ENCODE results near the gene PRKAR2B. TPM values are rescaled to one million over a fixed set of nuclear protein-coding genes. Genes with fewer than 3 reads are reported as not detected.

The PRKAR2B gene
- total RNA-seq, 1 donor from 2014 or later: 14.6 TPM

GRCh38 chr7:107103369-107103768 lies 58.9 kb downstream of the PRKAR2B start:
- no peak overlapping the region for H3K27ac Mint-ChIP-seq (ENCODE audit: unreplicated experiment)

GRCh38 chr7:107104801-107105200 lies 60.3 kb downstream of the PRKAR2B start:
- Mint-ChIP-seq H3K27ac (ENCODE audit: unreplicated experiment) (no peak overlapping the region), H3K4me1 (ENCODE audit: low read depth, unreplicated experiment) (no peaks in the 10 kb centered on the region), H3K4me3 (ENCODE audit: unreplicated experiment) (no peak overlapping the region), H3K27me3 (ENCODE audit: unreplicated experiment) (peaks cover 1% of the 10 kb centered on the region), H3K36me3 (ENCODE audit: unreplicated experiment) (peaks cover 8% of the 10 kb centered on the region), H3K9me3 (ENCODE audit: unreplicated experiment) (peaks cover 5% of the 10 kb centered on the region)
- no peak for TF ChIP-seq CTCF (IDR thresholded peaks at IDR 0.05; ENCODE audit: partially characterized antibody, unreplicated experiment)
- no peak for DNase-seq

More at GRCh38 chr7:107103369-107103768, 58.9 kb downstream of the PRKAR2B start:
- DNase-seq: no peak
- no peaks in the 10 kb centered on the region for H3K4me1 Mint-ChIP-seq (ENCODE audit: low read depth, unreplicated experiment)
- H3K9me3 Mint-ChIP-seq (ENCODE audit: unreplicated experiment): peaks cover 7% of the 10 kb centered on the region
- no peak for TF ChIP-seq CTCF (IDR thresholded peaks at IDR 0.05; ENCODE audit: partially characterized antibody, unreplicated experiment)
- H3K27me3 Mint-ChIP-seq (ENCODE audit: unreplicated experiment): peaks cover 1% of the 10 kb centered on the region
- no peak overlapping the region for H3K4me3 Mint-ChIP-seq (ENCODE audit: unreplicated experiment)
- peaks cover 13% of the 10 kb centered on the region for H3K36me3 Mint-ChIP-seq (ENCODE audit: unreplicated experiment)

- no peaks in the 10 kb centered on the region for H3K9me3 Mint-ChIP-seq (ENCODE audit: unreplicated experiment)
- no peaks in the 10 kb centered on the region for H3K4me1 Mint-ChIP-seq (ENCODE audit: low read depth, unreplicated experiment)
- TF ChIP-seq CTCF (IDR thresholded peaks at IDR 0.05; ENCODE audit: partially characterized antibody, unreplicated experiment): no peak
- no peak overlapping the region for H3K27ac Mint-ChIP-seq (ENCODE audit: unreplicated experiment)
- DNase-seq: no peak
- H3K4me3 Mint-ChIP-seq (ENCODE audit: unreplicated experiment): no peak overlapping the region
- no peaks in the 10 kb centered on the region for H3K36me3 Mint-ChIP-seq (ENCODE audit: unreplicated experiment)
- peaks cover 1% of the 10 kb centered on the region for H3K27me3 Mint-ChIP-seq (ENCODE audit: unreplicated experiment)
Measured at GRCh38 chr7:107105591-107106245, 61.2 kb downstream of the PRKAR2B start.

GRCh38 chr7:107108793-107109371 lies 64.4 kb downstream of the PRKAR2B start:
- Mint-ChIP-seq H3K9me3 (ENCODE audit: unreplicated experiment) (no peaks in the 10 kb centered on the region), H3K27ac (ENCODE audit: unreplicated experiment) (no peak overlapping the region), H3K36me3 (ENCODE audit: unreplicated experiment) (no peaks in the 10 kb centered on the region), H3K4me1 (ENCODE audit: low read depth, unreplicated experiment) (no peaks in the 10 kb centered on the region), H3K4me3 (ENCODE audit: unreplicated experiment) (no peak overlapping the region), H3K27me3 (ENCODE audit: unreplicated experiment) (peaks cover 1% of the 10 kb centered on the region)
- DNase-seq: no peak
- TF ChIP-seq CTCF (IDR thresholded peaks at IDR 0.05; ENCODE audit: partially characterized antibody, unreplicated experiment): no peak

GRCh38 chr7:107109955-107110354 lies 65.5 kb downstream of the PRKAR2B start:
- no peaks in the 10 kb centered on the region for H3K9me3 Mint-ChIP-seq (ENCODE audit: unreplicated experiment)
- H3K4me1 Mint-ChIP-seq (ENCODE audit: low read depth, unreplicated experiment): no peaks in the 10 kb centered on the region
- no peaks in the 10 kb centered on the region for H3K36me3 Mint-ChIP-seq (ENCODE audit: unreplicated experiment)
- no peak for TF ChIP-seq CTCF (IDR thresholded peaks at IDR 0.05; ENCODE audit: partially characterized antibody, unreplicated experiment)
- peaks cover 1% of the 10 kb centered on the region for H3K27me3 Mint-ChIP-seq (ENCODE audit: unreplicated experiment)
- no peak overlapping the region for H3K4me3 Mint-ChIP-seq (ENCODE audit: unreplicated experiment)
- no peak for DNase-seq
- H3K27ac Mint-ChIP-seq (ENCODE audit: unreplicated experiment): no peak overlapping the region
